Nephron progenitor cell (in vitro differentiated cells): ENCODE results near the gene MITF.

Experiments
- DNase-seq: peaks from one replicate; pipeline ENCODE4 v3.0.0; 2021
- H3K27ac Mint-ChIP-seq: 2 replicates; pipeline ENCODE4 v1.8.0; 2021; ENCODE audit warnings: mild to moderate bottlenecking, moderate library complexity, mixed read lengths
- H3K27me3 Mint-ChIP-seq: 2 replicates; pipeline ENCODE4 v1.8.0; 2021; ENCODE audit warnings: mild to moderate bottlenecking, low read depth, mixed read lengths; ENCODE audit not compliant: poor library complexity
- H3K36me3 Mint-ChIP-seq: 2 replicates; pipeline ENCODE4 v1.8.0; 2021; ENCODE audit warnings: low read depth, mixed read lengths
- H3K4me1 Mint-ChIP-seq: 2 replicates; pipeline ENCODE4 v1.8.0; 2021; ENCODE audit warnings: mixed read lengths
- H3K4me3 Mint-ChIP-seq: 2 replicates; pipeline ENCODE4 v1.8.0; 2021; ENCODE audit warnings: mild to moderate bottlenecking, moderate library complexity, mixed read lengths
- H3K9me3 Mint-ChIP-seq: 2 replicates; pipeline ENCODE4 v1.8.0; 2021; ENCODE audit warnings: mild to moderate bottlenecking, moderate library complexity, mixed read lengths
- TF ChIP-seq, protein P1 (sequence below): fragments of 200-600 bp; sonication (generic); IDR thresholded peaks from 2 replicates; pipeline ENCODE4 v1.5.0; 2021; ENCODE audit warnings: antibody characterized with exemption

The MITF gene

DNA sequence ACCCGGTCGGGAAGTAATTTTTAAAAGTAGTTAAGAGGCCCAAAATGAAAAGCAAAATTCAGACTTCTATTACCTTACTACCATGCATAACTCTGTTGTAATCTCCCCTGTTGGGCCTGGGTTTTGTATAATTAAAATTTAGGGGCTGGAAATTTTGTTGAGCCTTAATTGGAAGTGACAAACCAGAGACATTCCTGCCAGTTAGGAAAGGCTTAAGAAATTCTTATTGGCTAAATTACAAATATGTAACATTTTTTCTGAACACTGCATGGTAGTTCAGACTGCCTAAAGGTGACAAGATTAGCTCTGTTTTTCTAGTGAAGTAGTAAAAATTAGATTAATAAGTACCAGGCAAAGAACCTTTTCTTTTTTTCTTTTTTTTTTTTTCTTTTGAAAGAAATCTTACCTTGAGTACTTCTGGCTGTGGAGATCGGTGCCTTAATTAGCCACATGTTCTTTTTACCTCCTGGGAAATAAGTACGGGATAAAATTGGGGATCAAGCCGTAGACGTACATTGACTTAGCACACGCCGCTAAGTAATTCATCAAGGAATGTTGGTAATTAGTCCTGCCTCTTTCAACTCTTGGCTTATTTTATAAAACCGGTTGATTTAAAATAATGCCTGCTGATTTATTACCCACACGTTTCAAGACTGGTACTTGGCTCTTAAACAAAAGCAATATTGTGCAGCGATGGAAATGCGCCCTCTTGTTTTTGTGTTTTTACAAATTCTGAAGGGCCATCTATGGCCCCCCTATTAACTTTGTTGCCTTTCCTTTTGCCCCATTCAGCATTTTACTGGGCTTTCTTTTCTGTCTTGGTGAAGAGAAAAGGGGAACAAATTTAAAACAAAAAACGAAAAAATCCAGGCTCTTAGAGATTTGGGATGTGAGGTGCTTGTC, 149.0 kb downstream of the MITF start:
- Mint-ChIP-seq H3K27ac (no peak overlapping the region), H3K4me3 (no peak overlapping the region), H3K27me3 (peaks cover 7% of the 10 kb centered on the region), H3K36me3 (no peaks in the 10 kb centered on the region), H3K9me3 (no peaks in the 10 kb centered on the region), H3K4me1 (peaks cover 18% of the 10 kb centered on the region)
- TF ChIP-seq, protein P1, sequence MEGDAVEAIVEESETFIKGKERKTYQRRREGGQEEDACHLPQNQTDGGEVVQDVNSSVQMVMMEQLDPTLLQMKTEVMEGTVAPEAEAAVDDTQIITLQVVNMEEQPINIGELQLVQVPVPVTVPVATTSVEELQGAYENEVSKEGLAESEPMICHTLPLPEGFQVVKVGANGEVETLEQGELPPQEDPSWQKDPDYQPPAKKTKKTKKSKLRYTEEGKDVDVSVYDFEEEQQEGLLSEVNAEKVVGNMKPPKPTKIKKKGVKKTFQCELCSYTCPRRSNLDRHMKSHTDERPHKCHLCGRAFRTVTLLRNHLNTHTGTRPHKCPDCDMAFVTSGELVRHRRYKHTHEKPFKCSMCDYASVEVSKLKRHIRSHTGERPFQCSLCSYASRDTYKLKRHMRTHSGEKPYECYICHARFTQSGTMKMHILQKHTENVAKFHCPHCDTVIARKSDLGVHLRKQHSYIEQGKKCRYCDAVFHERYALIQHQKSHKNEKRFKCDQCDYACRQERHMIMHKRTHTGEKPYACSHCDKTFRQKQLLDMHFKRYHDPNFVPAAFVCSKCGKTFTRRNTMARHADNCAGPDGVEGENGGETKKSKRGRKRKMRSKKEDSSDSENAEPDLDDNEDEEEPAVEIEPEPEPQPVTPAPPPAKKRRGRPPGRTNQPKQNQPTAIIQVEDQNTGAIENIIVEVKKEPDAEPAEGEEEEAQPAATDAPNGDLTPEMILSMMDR: no peak
- no peak for DNase-seq

DNA sequence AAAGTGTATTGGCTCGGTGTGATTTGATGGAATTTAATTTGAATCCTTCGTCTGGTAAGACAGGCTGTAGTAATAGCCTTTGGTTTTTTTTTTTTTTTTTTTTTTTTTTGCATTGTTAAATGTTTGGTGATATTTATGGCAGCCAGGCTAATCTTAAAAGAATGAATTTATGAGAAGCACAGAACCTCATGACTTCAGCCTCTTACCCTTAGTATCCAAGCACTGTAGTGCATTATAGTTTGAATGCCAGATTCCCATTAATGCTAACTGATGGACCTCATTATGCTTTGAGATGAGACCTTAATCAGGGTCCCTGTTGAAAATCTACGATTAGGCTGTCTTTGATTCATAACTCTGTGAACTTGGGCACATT, 149.7 kb downstream of the MITF start:
- H3K4me1 Mint-ChIP-seq: peaks cover 11% of the 10 kb centered on the region
- TF ChIP-seq, protein P1: no peak
- H3K9me3 Mint-ChIP-seq: no peaks in the 10 kb centered on the region
- H3K4me3 Mint-ChIP-seq: no peak overlapping the region
- H3K27ac Mint-ChIP-seq: no peak overlapping the region
- peaks cover 7% of the 10 kb centered on the region for H3K27me3 Mint-ChIP-seq
- H3K36me3 Mint-ChIP-seq: no peaks in the 10 kb centered on the region
- no peak for DNase-seq

DNA sequence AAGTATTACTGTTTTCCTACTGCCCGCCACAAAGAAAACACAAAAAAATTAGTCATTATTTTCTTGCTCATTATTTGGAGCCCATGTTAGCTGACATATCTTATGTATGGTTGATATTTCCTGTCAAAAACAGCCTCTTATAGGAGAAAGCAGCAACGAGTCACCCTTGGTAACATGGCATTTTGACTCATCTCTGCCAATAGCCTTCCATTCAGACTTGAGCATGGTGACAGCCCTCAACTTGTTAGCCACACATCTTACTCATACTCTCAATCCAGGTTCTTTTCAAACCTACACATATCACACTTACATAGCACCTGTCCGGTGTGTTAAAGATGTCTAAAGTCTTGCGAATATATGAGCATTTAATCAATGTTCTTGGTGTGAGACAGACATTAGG, 150.8 kb downstream of the MITF start:
- H3K27ac Mint-ChIP-seq: no peak overlapping the region
- TF ChIP-seq, protein P1: no peak
- no peaks in the 10 kb centered on the region for H3K36me3 Mint-ChIP-seq
- DNase-seq: no peak
- H3K27me3 Mint-ChIP-seq: peaks cover 7% of the 10 kb centered on the region
- no peaks in the 10 kb centered on the region for H3K9me3 Mint-ChIP-seq
- H3K4me3 Mint-ChIP-seq: no peak overlapping the region
- peaks cover 5% of the 10 kb centered on the region for H3K4me1 Mint-ChIP-seq

DNA sequence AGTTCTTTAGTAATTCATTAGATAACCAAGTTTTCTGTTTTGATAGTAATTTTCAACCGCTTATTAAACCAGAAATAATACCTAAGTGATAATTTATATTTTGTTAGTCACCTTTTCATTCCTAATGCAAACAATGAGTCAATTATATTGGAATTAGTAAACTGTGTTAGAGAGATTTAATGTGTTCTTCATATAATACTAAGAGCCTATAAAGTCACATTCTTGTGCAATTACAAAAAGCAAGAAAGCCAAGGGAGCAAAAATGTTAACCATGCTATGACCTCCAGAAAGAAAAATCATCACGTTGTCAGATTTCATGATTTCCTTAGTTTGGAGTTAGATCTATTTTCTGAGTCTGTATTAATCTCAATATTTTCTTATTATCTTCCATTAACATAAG, 151.4 kb downstream of the MITF start:
- no peaks in the 10 kb centered on the region for H3K9me3 Mint-ChIP-seq
- H3K36me3 Mint-ChIP-seq: no peaks in the 10 kb centered on the region
- H3K4me3 Mint-ChIP-seq: no peak overlapping the region
- DNase-seq: no peak
- peaks cover 5% of the 10 kb centered on the region for H3K4me1 Mint-ChIP-seq
- H3K27me3 Mint-ChIP-seq: peaks cover 7% of the 10 kb centered on the region
- no peak overlapping the region for H3K27ac Mint-ChIP-seq
- TF ChIP-seq, protein P1: no peak

DNA sequence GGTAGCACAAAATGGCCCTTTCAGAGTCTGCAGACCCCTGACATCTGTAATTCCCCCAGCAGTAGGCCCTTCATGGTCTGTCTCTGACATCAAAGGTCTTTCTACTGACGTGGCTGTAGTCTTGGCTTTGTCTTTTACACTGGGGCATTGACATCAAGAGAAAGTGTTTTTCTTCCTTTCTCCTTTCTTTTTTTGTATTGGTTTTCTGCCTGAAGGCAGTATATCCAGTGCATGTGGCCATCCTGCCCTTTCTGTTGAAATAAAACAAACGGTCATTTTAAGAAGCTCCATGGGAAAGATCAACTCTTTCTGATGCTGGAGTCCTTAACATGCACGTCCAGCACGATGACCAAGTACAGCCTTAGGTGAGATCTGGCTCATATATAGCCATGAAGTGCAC, 153.4 kb downstream of the MITF start:
- Mint-ChIP-seq H3K27ac (no peak overlapping the region), H3K9me3 (no peaks in the 10 kb centered on the region), H3K4me1 (peaks cover 5% of the 10 kb centered on the region), H3K36me3 (no peaks in the 10 kb centered on the region), H3K4me3 (no peak overlapping the region), H3K27me3 (peaks cover 7% of the 10 kb centered on the region)
- no peak for DNase-seq
- TF ChIP-seq, protein P1: no peak

DNA sequence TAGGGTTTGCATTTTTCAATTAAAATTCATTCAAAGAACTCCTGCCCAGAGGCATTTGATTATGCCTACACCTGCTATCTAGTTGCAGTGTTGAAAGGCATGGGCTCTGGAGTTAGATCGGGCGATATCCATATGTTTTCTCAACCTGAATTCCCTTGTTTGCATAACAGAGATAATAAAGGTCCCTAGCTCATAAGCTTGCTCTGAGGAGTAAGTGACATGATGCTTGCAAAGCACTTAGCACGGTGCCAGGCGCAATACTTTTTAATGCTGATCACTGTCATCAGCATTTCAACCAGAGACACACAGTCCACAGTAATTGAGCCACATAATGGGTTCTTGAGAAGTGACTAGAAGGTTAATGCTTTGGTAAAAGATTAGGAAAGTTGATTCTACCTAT, 154.0 kb downstream of the MITF start:
- H3K4me1 Mint-ChIP-seq: peaks cover 5% of the 10 kb centered on the region
- H3K27ac Mint-ChIP-seq: no peak overlapping the region
- no peak overlapping the region for H3K4me3 Mint-ChIP-seq
- DNase-seq: no peak
- no peaks in the 10 kb centered on the region for H3K36me3 Mint-ChIP-seq
- H3K9me3 Mint-ChIP-seq: no peaks in the 10 kb centered on the region
- peaks cover 7% of the 10 kb centered on the region for H3K27me3 Mint-ChIP-seq
- TF ChIP-seq, protein P1: no peak
